Central memory CD8-positive, alpha-beta T cell (primary cell): ENCODE results near the gene MAPK4.
"Not testable (repeated sequence)": the region's sequence is repeated elsewhere in the genome, so short reads cannot be mapped to it uniquely, and the experiment has no call there.

Experiments
- ATAC-seq: fragments of 150-1000 bp; cut with Tn5 transposase; replicated peaks from 2 replicates; pipeline ENCODE4 v1.10.0; 2022; ENCODE audit warnings: mild to moderate bottlenecking, moderate FRiP score, moderate number of reproducible peaks; ENCODE audit not compliant: poor library complexity, severe bottlenecking; ENCODE audit errors: extremely low read depth
- DNase-seq, 2 donors: peaks; one replicate each; pipeline ENCODE4 v3.0.0; 2021; ENCODE audit warnings: low spot score in 2 of 2
- H3K27ac Mint-ChIP-seq: one replicate; pipeline ENCODE4 v1.8.0; 2022; ENCODE audit warnings: low read depth, mild to moderate bottlenecking, moderate library complexity, mixed read lengths
- H3K27me3 Mint-ChIP-seq: one replicate; pipeline ENCODE4 v1.8.0; 2022; ENCODE audit warnings: mixed read lengths
- H3K36me3 Mint-ChIP-seq: one replicate; pipeline ENCODE4 v1.8.0; 2022; ENCODE audit warnings: mild to moderate bottlenecking, moderate library complexity, mixed read lengths; ENCODE audit not compliant: insufficient read depth
- H3K4me1 Mint-ChIP-seq: one replicate; pipeline ENCODE4 v1.8.0; 2022; ENCODE audit warnings: mixed read lengths
- H3K4me3 Mint-ChIP-seq: one replicate; pipeline ENCODE4 v1.8.0; 2022; ENCODE audit warnings: mild to moderate bottlenecking, moderate library complexity, mixed read lengths
- H3K9me3 Mint-ChIP-seq: one replicate; pipeline ENCODE4 v1.8.0; 2022; ENCODE audit warnings: mixed read lengths

MAPK4 gene

DNA sequence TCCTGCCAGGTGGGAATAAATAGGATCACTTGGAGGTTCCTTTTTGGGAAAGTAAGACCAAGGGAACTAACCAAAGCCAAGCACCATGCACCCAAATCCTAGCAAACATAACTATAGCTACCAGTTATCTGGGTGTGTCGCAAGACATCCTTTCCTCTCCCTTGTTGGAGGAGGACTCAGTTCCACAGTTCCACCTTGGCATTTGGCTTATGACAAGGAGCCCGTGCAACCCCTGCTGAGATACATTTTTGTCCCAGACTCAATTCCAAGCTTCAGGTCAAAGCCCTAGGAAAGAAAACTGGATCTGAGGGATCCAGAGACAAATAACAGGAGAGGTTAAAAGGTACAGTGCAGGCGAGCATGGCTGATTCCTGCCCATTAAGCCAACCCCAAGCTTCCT, 219.1 kb downstream of the MAPK4 start:
- not testable (repeated sequence) for H3K4me1 Mint-ChIP-seq, H3K9me3 Mint-ChIP-seq

More for the DNA sequence above, 219.1 kb downstream of the MAPK4 start:
- not testable (repeated sequence) for H3K27ac Mint-ChIP-seq, ATAC-seq, DNase-seq, H3K4me3 Mint-ChIP-seq, H3K36me3 Mint-ChIP-seq
- H3K27me3 Mint-ChIP-seq: peaks cover 39% of the 10 kb centered on the region
